Adrenal gland (tissue), 12 donors: ENCODE measurements around the gene THUMPD2. TPM values are rescaled to one million over a fixed set of nuclear protein-coding genes. Genes with fewer than 3 reads are reported as not detected.

ENCODE experiments used
- DNase-seq, 7 donors: peaks; one replicate each; pipeline ENCODE4 v3.0.0-alpha.2; 2019 to 2020
- H3K27ac ChIP-seq, 5 donors: fragments of 200-600 bp; sonication (generic) in 4 of 5; 1 replicate in 3 of 5; 2 replicates in 2 of 5; pipeline versions ENCODE4 v1.5.1 to v1.8.0; 2016 to 2020; ENCODE audit warnings: mild to moderate bottlenecking in 1 of 5
- H3K27me3 ChIP-seq: fragments of 200-600 bp; 2 replicates; pipeline ENCODE4 v1.8.0; 2021
- H3K36me3 ChIP-seq, 2 donors: fragments of 200-600 bp; replicated peaks in 1 of 2; 1 replicate in 1 of 2; 2 replicates in 1 of 2; pipeline versions ENCODE4 v1.5.1 to v1.8.0; 2018 to 2022
- H3K4me1 ChIP-seq, 2 donors: fragments of 200-600 bp; replicated peaks in 1 of 2; 1 replicate in 1 of 2; 2 replicates in 1 of 2; pipeline versions ENCODE4 v1.5.1 to v1.8.0; 2018 to 2021
- H3K4me3 ChIP-seq, 4 donors: fragments of 200-600 bp; sonication (generic) in 3 of 4; one replicate each; pipeline ENCODE4 v1.5.1; 2016 to 2018
- H3K9me3 ChIP-seq, 3 donors: fragments of 200-600 bp; sonication (generic) in 1 of 3; replicated peaks in 1 of 3; 1 replicate in 2 of 3; 2 replicates in 1 of 3; pipeline versions ENCODE4 v1.5.1 to v1.8.0; 2016 to 2021
- CTCF ChIP-seq, 6 experiments: fragments of 450-650 bp in 4 of 6; fragments of 200-600 bp in 2 of 6; sonication (generic) in 1 of 6; IDR thresholded peaks; 1 replicate in 5 of 6; 2 replicates in 1 of 6; pipeline versions ENCODE4 v1.5.1 to v1.8.0; 2016 to 2021; ENCODE audit warnings: antibody characterized with exemption in 6 of 6, mild to moderate bottlenecking in 2 of 6, moderate library complexity in 1 of 6
- POLR2A ChIP-seq, 2 donors: fragments of 450-650 bp; IDR thresholded peaks; one replicate each; pipeline ENCODE4 v1.6.1; 2017; ENCODE audit warnings: antibody characterized with exemption in 2 of 2, mild to moderate bottlenecking in 2 of 2, moderate library complexity in 1 of 2
- WGBS, 4 donors: extraction: QIAGEN DNeasy Blood & Tissue Kit in 2 of 4; methylation state at CpG; one replicate each; pipeline versions ENCODE4 v1.1.5 to v1.1.7; 2013 to 2017; 5-methylcytosine and 5-hydroxymethylcytosine counted together
- intact Hi-C, 2 donors: fragments of 100-400 bp; cut with DNase I; formaldehyde crosslinking; loops; one replicate each; pipeline versions ENCODE4 v1.14.1 to v1.15.0; 2022 to 2023
- polyA plus RNA-seq, 3 donors: library from polyadenylated mRNA; stranded (reverse); fragments of 200-250 nt in 2 of 3; fragments of 350-450 nt in 1 of 3; fragmentation: Illumina TruSeq in 1 of 3; extraction: RNeasy Lipid Tissue Mini Kit (QIAGEN cat#74804) in 1 of 3; gene quantifications; one replicate each; pipeline ENCODE4 v1.2.3, GENCODE V29; 2013 to 2014
- total RNA-seq, 9 donors: library from RNA; depleted of rRNA in 4 of 9; stranded (reverse); fragments of >200 nt in 4 of 9; fragments of 120-200 nt in 1 of 9; fragmentation: NEBNext Ultra II Directional in 1 of 9; extraction: Animal tissue kit (Norgen Biotek cat#: 25700) in 1 of 9; gene quantifications; one replicate each; pipeline versions ENCODE4 v1.1.0 to v1.2.4, GENCODE V29; 2013 to 2023
- donor health status: healthy with polysubstance abuse.
- donor health status: Bipolar disorder and iron deficiency.
- donor health status: DM: yes; HTN: yes; CAD: no.
- donor health status: DM: no; HTN: no; CAD: no.
- donor health status: DM: no; HTN: no; CAD: no.
- donor health status: DM: yes; HTN: yes; CAD: no.

The THUMPD2 gene
- total and polyA plus RNA-seq, 12 donors, result 3.0 to 216 (median 10.0) TPM

GRCh38 chr2:39734445-39734844 is 44.6 kb downstream of the THUMPD2 start:
- Histone ChIP-seq H3K4me1 (peaks cover 0 to 9% of the 10 kb centered on the region in 2 donors), H3K27ac (no peak overlapping the region), H3K27me3 (no peaks in the 10 kb centered on the region), H3K36me3 (peaks cover 0 to 8% of the 10 kb centered on the region in 2 donors), H3K4me3 (no peak overlapping the region), H3K9me3 (no peaks in the 10 kb centered on the region)
- no peak for DNase-seq
- intact Hi-C loops, result no loop called here
- TF ChIP-seq CTCF (IDR thresholded peaks at IDR 0.05) (no peak), POLR2A (IDR thresholded peaks at IDR 0.05) (no peak)

GRCh38 chr2:39733070-39733674 is 45.9 kb downstream of the THUMPD2 start:
- no peak overlapping the region for H3K27ac ChIP-seq
- intact Hi-C loops, result no loop called here
- H3K4me3 ChIP-seq, result no peak overlapping the region
- TF ChIP-seq CTCF (IDR thresholded peaks at IDR 0.05), result no peak
- TF ChIP-seq POLR2A (IDR thresholded peaks at IDR 0.05), result no peak
- DNase-seq, result no peak
- H3K4me1 ChIP-seq, result peaks cover 0 to 9% of the 10 kb centered on the region in 2 donors
- H3K9me3 ChIP-seq, result no peaks in the 10 kb centered on the region
- WGBS, 4 donors, result 92 to 97% (median 93%) methylated on average over 10 of the region's 10 CpGs
- H3K27me3 ChIP-seq, result no peaks in the 10 kb centered on the region
- peaks cover 0 to 8% of the 10 kb centered on the region in 2 donors for H3K36me3 ChIP-seq

GRCh38 chr2:39732482-39732881 is 46.6 kb downstream of the THUMPD2 start:
- no peak overlapping the region for H3K27ac ChIP-seq
- intact Hi-C loops, result no loop called here
- H3K4me3 ChIP-seq, result no peak overlapping the region
- peaks cover 0 to 9% of the 10 kb centered on the region in 2 donors for H3K4me1 ChIP-seq
- TF ChIP-seq POLR2A (IDR thresholded peaks at IDR 0.05) (no peak), CTCF (IDR thresholded peaks at IDR 0.05) (no peak)
- H3K27me3 ChIP-seq, result no peaks in the 10 kb centered on the region
- WGBS, 4 donors, result 76 to 97% (median 85%) methylated on average over 1 of the region's 1 CpG
- peaks cover 0 to 8% of the 10 kb centered on the region in 2 donors for H3K36me3 ChIP-seq
- H3K9me3 ChIP-seq, result no peaks in the 10 kb centered on the region
- DNase-seq, result no peak

GRCh38 chr2:39731546-39731945 is 47.5 kb downstream of the THUMPD2 start:
- Histone ChIP-seq H3K36me3 (peaks cover 0 to 5% of the 10 kb centered on the region in 2 donors), H3K9me3 (no peaks in the 10 kb centered on the region), H3K4me3 (no peak overlapping the region), H3K27me3 (no peaks in the 10 kb centered on the region), H3K4me1 (peaks cover 0 to 9% of the 10 kb centered on the region in 2 donors), H3K27ac (no peak overlapping the region)
- WGBS, 4 donors, result 89 to 100% (median 92%) methylated on average over 2 to 3 of the region's 3 CpGs
- TF ChIP-seq POLR2A (IDR thresholded peaks at IDR 0.05) (no peak), CTCF (IDR thresholded peaks at IDR 0.05) (no peak)
- intact Hi-C loops, result no loop called here
- no peak for DNase-seq
